Measurements from ENCODE around the gene SIK3. TPM values are rescaled to one million over a fixed set of nuclear protein-coding genes. Genes with fewer than 3 reads are reported as not detected.

SIK3 gene
- total RNA-seq, 1 experiment from 2014 or later: 31.4 TPM

GRCh38 chr11:116871248-116871647 lies 227.0 kb downstream of the SIK3 start:
- Histone ChIP-seq H3K14ac (ENCODE audit: insufficient read depth, low read length) (no peak overlapping the region), H3K56ac (ENCODE audit: insufficient read length, low read depth, low read length) (no peak overlapping the region), H2AK5ac (ENCODE audit: insufficient read length, low read length) (no peak overlapping the region), H4K8ac (replicated peaks; ENCODE audit: insufficient read length, low read depth, low read length) (no peak overlapping the region), H4K5ac (ENCODE audit: insufficient read length, low read depth, low read length) (no peak overlapping the region), H2AFZ (ENCODE audit: low read length) (no peak overlapping the region), H3K23ac (ENCODE audit: insufficient read length, low read depth, low read length) (no peak overlapping the region), H3K23me2 (ENCODE audit: insufficient read length, low read depth, low read length, poor library complexity, severe bottlenecking) (no peaks in the 10 kb centered on the region), H3K4me2 (ENCODE audit: insufficient read depth, insufficient read length, low read length) (no peak overlapping the region), H3K27me3 (ENCODE audit: insufficient read depth, low read length) (no peaks in the 10 kb centered on the region), H4K91ac (ENCODE audit: insufficient read length, low read depth, low read length) (no peak overlapping the region), H3K4me1 (ENCODE audit: insufficient read depth, low read length) (no peaks in the 10 kb centered on the region), H3K79me1 (ENCODE audit: insufficient read depth, low read depth, low read length, poor library complexity, severe bottlenecking) (no peaks in the 10 kb centered on the region), H3K9ac (ENCODE audit: extremely low read depth, insufficient read length, low read length) (no peak overlapping the region), H2BK20ac (ENCODE audit: low read depth, low read length, poor library complexity, severe bottlenecking) (no peak overlapping the region), H2BK12ac (ENCODE audit: insufficient read length, low read depth, low read length) (no peak overlapping the region), H3K27ac (ENCODE audit: insufficient read length, low read depth, low read length) (no peak overlapping the region), H3T11ph (ENCODE audit: low read length) (no peak overlapping the region), H3K79me2 (ENCODE audit: insufficient read depth, low read length) (no peaks in the 10 kb centered on the region), H2BK15ac (ENCODE audit: low read depth, low read length) (no peak overlapping the region), H2BK5ac (ENCODE audit: insufficient read length, low read length) (no peak overlapping the region), H3K18ac (ENCODE audit: insufficient read length, low read depth, low read length) (no peak overlapping the region), H4K20me1 (ENCODE audit: control insufficient read depth, insufficient read depth, insufficient read length) (peaks cover 2% of the 10 kb centered on the region), H2BK120ac (ENCODE audit: low read depth, low read length, poor library complexity, severe bottlenecking) (no peak overlapping the region), H3K9me3 (ENCODE audit: control insufficient read depth, low read depth, low read length) (no peaks in the 10 kb centered on the region), H3K4ac (ENCODE audit: low read depth, low read length) (no peak overlapping the region)
- H3K4me3 Mint-ChIP-seq: no peak overlapping the region
- no peaks in the 10 kb centered on the region for H3K4me1 Mint-ChIP-seq
- H3K9me3 Mint-ChIP-seq: no peaks in the 10 kb centered on the region
- H3K27me3 Mint-ChIP-seq (ENCODE audit: low read depth): no peaks in the 10 kb centered on the region
- TF ChIP-seq CTCF (conservative IDR thresholded peaks at IDR 0.05): no peak
- H3K36me3 Mint-ChIP-seq (ENCODE audit: insufficient read depth in 1 of 3, low read depth in 3 of 3): peaks cover 16 to 74% (median 71%) of the 10 kb centered on the region in 3 experiments
- H3K27ac Mint-ChIP-seq: no peak overlapping the region; a peak in 1 of 7 replicates
- DNase-seq: no peak
- no CpG with 5 or more reads among the region's 3 CpGs for WGBS (ENCODE audit: extremely low coverage, insufficient read length, low lambda C conversion rate)
